ENCODE data around the gene SSR1.
"Not testable (repeated sequence)": the region's sequence is repeated elsewhere in the genome, so short reads cannot be mapped to it uniquely, and the experiment has no call there.

Gene SSR1

GRCh38 chr6:7324520-7324919 is 11.5 kb upstream of the SSR1 start:
- no peak overlapping the region for H2BK5ac ChIP-seq (ENCODE audit: low read depth, low read length, poor library complexity)
- H2BK12ac ChIP-seq (ENCODE audit: low read length): no peak overlapping the region
- no peak overlapping the region for H2BK120ac ChIP-seq (ENCODE audit: insufficient read depth, low read length, poor library complexity)
- no peak overlapping the region for H3K27ac ChIP-seq (ENCODE audit: low read depth, low read length)
- no peaks in the 10 kb centered on the region for H3K79me2 ChIP-seq (ENCODE audit: control insufficient read depth, insufficient read depth, low read length, poor library complexity)
- no peaks in the 10 kb centered on the region for H3K79me1 ChIP-seq (ENCODE audit: low read length)
- no peak overlapping the region for H2AFZ ChIP-seq (ENCODE audit: insufficient read depth, low read length, poor library complexity)
- WGBS (ENCODE audit: extremely low coverage, insufficient coverage, insufficient read length): no CpG with 5 or more reads among the region's 7 CpGs
- no peak overlapping the region for H4K91ac ChIP-seq (ENCODE audit: low read depth, low read length)
- no peak overlapping the region for H3K18ac ChIP-seq (ENCODE audit: low read length)
- H3K4ac ChIP-seq (ENCODE audit: low read depth, low read length): no peak overlapping the region
- no peak overlapping the region for H3K23ac ChIP-seq (ENCODE audit: low read length)
- H3K36me3 ChIP-seq (ENCODE audit: control insufficient read depth in 1 of 2, insufficient read depth in 2 of 2, low read length in 2 of 2): no peaks in the 10 kb centered on the region
- no peaks in the 10 kb centered on the region for H3K27me3 ChIP-seq (ENCODE audit: insufficient read depth, low read length)
- H2AK5ac ChIP-seq (ENCODE audit: low read length): no peak overlapping the region
- peak in 1 of 2 donors; percentile 6 for DNase-seq
- H3K4me2 ChIP-seq (ENCODE audit: low read length): no peak overlapping the region
- no peaks in the 10 kb centered on the region for H3K4me1 ChIP-seq (ENCODE audit: control insufficient read depth in 1 of 2, insufficient read depth in 2 of 2, low read length in 2 of 2)
- H4K12ac ChIP-seq (ENCODE audit: low read depth, low read length): no peak overlapping the region
- peak overlapping the region; percentile 41 for H3K9ac ChIP-seq (ENCODE audit: low read length)
- no peak overlapping the region for H3K4me3 ChIP-seq (ENCODE audit: low read depth, low read length)
- H4K8ac ChIP-seq (ENCODE audit: low read depth, low read length): no peak overlapping the region
- no peaks in the 10 kb centered on the region for H3K9me3 ChIP-seq (ENCODE audit: insufficient read depth, low read depth, low read length)
- no peak overlapping the region for H3K14ac ChIP-seq (ENCODE audit: low read length)

- Histone ChIP-seq H4K8ac (ENCODE audit: low read depth, low read length) (no peak overlapping the region), H3K27me3 (ENCODE audit: insufficient read depth, low read length) (no peaks in the 10 kb centered on the region), H4K91ac (ENCODE audit: low read depth, low read length) (no peak overlapping the region), H2BK12ac (ENCODE audit: low read length) (no peak overlapping the region), H3K9me3 (ENCODE audit: insufficient read depth, low read depth, low read length) (no peaks in the 10 kb centered on the region), H3K14ac (ENCODE audit: low read length) (no peak overlapping the region), H2BK5ac (ENCODE audit: low read depth, low read length, poor library complexity) (no peak overlapping the region), H3K4me2 (ENCODE audit: low read length) (no peak overlapping the region), H3K23ac (ENCODE audit: low read length) (no peak overlapping the region), H3K4ac (ENCODE audit: low read depth, low read length) (no peak overlapping the region), H3K18ac (ENCODE audit: low read length) (no peak overlapping the region), H3K79me2 (ENCODE audit: control insufficient read depth, insufficient read depth, low read length, poor library complexity) (no peaks in the 10 kb centered on the region), H3K79me1 (ENCODE audit: low read length) (no peaks in the 10 kb centered on the region), H3K4me3 (ENCODE audit: low read depth, low read length) (no peak overlapping the region), H2BK120ac (ENCODE audit: insufficient read depth, low read length, poor library complexity) (no peak overlapping the region), H3K36me3 (ENCODE audit: control insufficient read depth in 1 of 2, insufficient read depth in 2 of 2, low read length in 2 of 2) (no peaks in the 10 kb centered on the region), H2AFZ (ENCODE audit: insufficient read depth, low read length, poor library complexity) (no peak overlapping the region), H2AK5ac (ENCODE audit: low read length) (no peak overlapping the region), H3K4me1 (ENCODE audit: control insufficient read depth in 1 of 2, insufficient read depth in 2 of 2, low read length in 2 of 2) (no peaks in the 10 kb centered on the region), H3K9ac (ENCODE audit: low read length) (no peak overlapping the region), H4K12ac (ENCODE audit: low read depth, low read length) (no peak overlapping the region), H3K27ac (ENCODE audit: low read depth, low read length) (no peak overlapping the region)
- DNase-seq: no peak
Measured at GRCh38 chr6:7323074-7323473, 10.1 kb upstream of the SSR1 start.

GRCh38 chr6:7321866-7322265 is 8.9 kb upstream of the SSR1 start:
- H3K4me3 ChIP-seq (ENCODE audit: low read depth, low read length); H4K91ac ChIP-seq (ENCODE audit: low read depth, low read length); H3K4ac ChIP-seq (ENCODE audit: low read depth, low read length); H2BK12ac ChIP-seq (ENCODE audit: low read length); H2AK5ac ChIP-seq (ENCODE audit: low read length); H3K36me3 ChIP-seq (ENCODE audit: control insufficient read depth in 1 of 2, insufficient read depth in 2 of 2, low read length in 2 of 2); H3K9me3 ChIP-seq (ENCODE audit: insufficient read depth, low read depth, low read length); H3K27me3 ChIP-seq (ENCODE audit: insufficient read depth, low read length); H3K18ac ChIP-seq (ENCODE audit: low read length); H3K4me1 ChIP-seq (ENCODE audit: control insufficient read depth in 1 of 2, insufficient read depth in 2 of 2, low read length in 2 of 2); H3K14ac ChIP-seq (ENCODE audit: low read length); H4K12ac ChIP-seq (ENCODE audit: low read depth, low read length); H2AFZ ChIP-seq (ENCODE audit: insufficient read depth, low read length, poor library complexity); H2BK5ac ChIP-seq (ENCODE audit: low read depth, low read length, poor library complexity); H3K4me2 ChIP-seq (ENCODE audit: low read length); H3K23ac ChIP-seq (ENCODE audit: low read length); H3K79me1 ChIP-seq (ENCODE audit: low read length); H3K9ac ChIP-seq (ENCODE audit: low read length); H2BK120ac ChIP-seq (ENCODE audit: insufficient read depth, low read length, poor library complexity); H4K8ac ChIP-seq (ENCODE audit: low read depth, low read length); H3K27ac ChIP-seq (ENCODE audit: low read depth, low read length); H3K79me2 ChIP-seq (ENCODE audit: control insufficient read depth, insufficient read depth, low read length, poor library complexity): not testable (repeated sequence)
- WGBS (ENCODE audit: extremely low coverage, insufficient coverage, insufficient read length): no CpG with 5 or more reads among the region's 6 CpGs
- DNase-seq: peak; percentile 79 to 84

- not testable (repeated sequence) for H2BK12ac ChIP-seq (ENCODE audit: low read length); H3K4me2 ChIP-seq (ENCODE audit: low read length); H2BK120ac ChIP-seq (ENCODE audit: insufficient read depth, low read length, poor library complexity); H3K23ac ChIP-seq (ENCODE audit: low read length); H3K36me3 ChIP-seq (ENCODE audit: control insufficient read depth in 1 of 2, insufficient read depth in 2 of 2, low read length in 2 of 2); H4K12ac ChIP-seq (ENCODE audit: low read depth, low read length); H3K79me2 ChIP-seq (ENCODE audit: control insufficient read depth, insufficient read depth, low read length, poor library complexity); H2BK5ac ChIP-seq (ENCODE audit: low read depth, low read length, poor library complexity); H3K4me1 ChIP-seq (ENCODE audit: control insufficient read depth in 1 of 2, insufficient read depth in 2 of 2, low read length in 2 of 2); H3K4ac ChIP-seq (ENCODE audit: low read depth, low read length); H3K9ac ChIP-seq (ENCODE audit: low read length); H3K4me3 ChIP-seq (ENCODE audit: low read depth, low read length); H4K8ac ChIP-seq (ENCODE audit: low read depth, low read length); H2AFZ ChIP-seq (ENCODE audit: insufficient read depth, low read length, poor library complexity); H3K9me3 ChIP-seq (ENCODE audit: insufficient read depth, low read depth, low read length); H4K91ac ChIP-seq (ENCODE audit: low read depth, low read length); H3K18ac ChIP-seq (ENCODE audit: low read length); H3K27me3 ChIP-seq (ENCODE audit: insufficient read depth, low read length); H3K14ac ChIP-seq (ENCODE audit: low read length); DNase-seq; H2AK5ac ChIP-seq (ENCODE audit: low read length); H3K27ac ChIP-seq (ENCODE audit: low read depth, low read length); H3K79me1 ChIP-seq (ENCODE audit: low read length)
- WGBS (ENCODE audit: extremely low coverage, insufficient coverage, insufficient read length): no CpG with 5 or more reads among the region's 2 CpGs
Measured at GRCh38 chr6:7319406-7319805, 6.4 kb upstream of the SSR1 start.

All from trophoblast cell (in vitro differentiated cells and primary cell).